H1 (cell line): ENCODE data around the gene CLDN7. TPM values are rescaled to one million over a fixed set of nuclear protein-coding genes. Genes with fewer than 3 reads are reported as not detected.
A peak's percentile ranks its signal among the peaks of the same experiment; 100 is the strongest.

Source experiments
- CHD2 ChIP-seq: IDR thresholded peaks from 2 replicates; pipeline ENCODE4 v1.6.1; 2012; ENCODE audit warnings: low read length, improper control_type of control experiment
- CTCF ChIP-seq, 3 experiments: IDR thresholded peaks; 1 replicate in 2 of 3; 2 replicates in 1 of 3; pipeline versions ENCODE4 v1.5.1 to v1.6.1; 2011; ENCODE audit warnings: low read length in 3 of 3, mild to moderate bottlenecking in 3 of 3, inconsistent platforms in 2 of 3, low read depth in 1 of 3, moderate library complexity in 1 of 3; ENCODE audit not compliant: insufficient read depth in 1 of 3; ENCODE audit errors: control extremely low read depth in 1 of 3
- POLR2AphosphoS5 ChIP-seq: IDR thresholded peaks from 2 replicates; pipeline ENCODE4 v1.6.1; 2011; ENCODE audit warnings: low read depth, low read length
- POU5F1 ChIP-seq: IDR thresholded peaks from 2 replicates; pipeline ENCODE4 v1.6.1; 2011; ENCODE audit warnings: low read depth, mild to moderate bottlenecking, low read length, moderate library complexity
- SUZ12 ChIP-seq: fragments of 200-600 bp; sonication (generic); IDR thresholded peaks from 2 replicates; pipeline ENCODE4 v1.6.1; 2012; ENCODE audit warnings: mild to moderate bottlenecking, inconsistent platforms, low read length, moderate library complexity, mixed read lengths
- polyA plus RNA-seq, 7 experiments: library from polyadenylated mRNA; depleted of rRNA in 3 of 7; stranded (reverse) in 5 of 7; unstranded in 2 of 7; fragments of >200 nt in 5 of 7; fragments of 200-250 nt in 2 of 7; gene quantifications; 1 replicate in 5 of 7; 2 replicates in 1 of 7; 4 replicates in 1 of 7; pipeline versions ENCODE4 v1.2.1 to v1.2.3, GENCODE V29; 2011 to 2013; ENCODE audit warnings: missing spikeins in 2 of 7, mixed read lengths in 2 of 7
- total RNA-seq: library from RNA; stranded (reverse); fragmentation: NEBNext Ultra II Directional; extraction: Animal tissue kit (Norgen Biotek cat#: 25700); gene quantifications from 2 replicates; pipeline ENCODE4 v1.2.1, GENCODE V29; 2021
- TF ChIP-seq, protein P1 (sequence below): IDR thresholded peaks from 2 replicates; pipeline ENCODE4 v1.6.1; 2012; ENCODE audit warnings: low read length, inconsistent platforms

Gene CLDN7
- total and polyA plus RNA-seq, 2 of the 8 experiments (the other 6 are each of a cell fraction or from before 2014, with no cell fraction given) = 118 to 119 TPM

DNA sequence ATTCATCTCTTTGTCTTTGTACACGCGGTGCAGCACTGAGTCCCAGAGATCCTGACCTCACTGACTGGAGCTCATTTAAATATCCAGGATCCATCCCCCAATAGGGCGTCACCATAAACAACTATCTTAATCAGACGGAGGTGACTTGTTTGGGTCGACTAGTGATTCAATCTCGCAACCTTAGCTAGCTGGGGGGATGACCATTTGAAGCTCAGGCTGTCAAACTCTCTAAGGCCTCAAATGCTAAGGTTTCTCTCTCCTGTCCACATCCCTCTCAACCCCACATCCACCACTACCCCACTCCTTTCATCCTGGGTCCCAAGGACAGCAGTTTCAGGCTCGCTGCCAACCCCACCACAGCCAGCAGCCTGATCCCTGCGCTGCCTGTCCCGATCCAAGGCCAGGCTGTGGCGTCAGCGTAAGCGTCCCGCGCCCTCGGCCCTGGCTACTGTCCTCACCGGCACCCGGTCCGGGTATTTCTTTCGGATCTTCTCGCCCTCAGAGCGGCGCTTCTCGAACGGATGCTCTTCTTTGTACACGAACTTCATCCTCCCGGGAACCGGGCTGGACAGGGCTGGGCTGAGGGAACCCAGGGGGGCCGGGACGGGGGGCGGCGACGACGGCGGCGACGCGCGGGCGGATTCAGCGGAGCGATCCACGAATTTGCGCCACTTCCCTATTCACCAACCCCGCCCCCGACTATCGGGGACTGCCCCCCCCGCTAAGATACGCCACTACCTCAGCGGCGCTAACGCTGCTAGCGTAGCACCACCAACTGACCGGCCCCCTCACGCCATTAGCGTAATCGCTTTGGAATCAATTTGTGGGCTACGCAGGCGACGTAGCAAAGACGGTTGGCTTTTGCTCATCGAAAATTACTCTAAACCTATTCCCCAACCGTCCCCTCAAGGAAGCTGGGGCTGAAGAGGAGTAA lies 20.2 kb downstream of the CLDN7 start, which contains the start of gene GABARAP (continued):
- TF ChIP-seq, protein P1, sequence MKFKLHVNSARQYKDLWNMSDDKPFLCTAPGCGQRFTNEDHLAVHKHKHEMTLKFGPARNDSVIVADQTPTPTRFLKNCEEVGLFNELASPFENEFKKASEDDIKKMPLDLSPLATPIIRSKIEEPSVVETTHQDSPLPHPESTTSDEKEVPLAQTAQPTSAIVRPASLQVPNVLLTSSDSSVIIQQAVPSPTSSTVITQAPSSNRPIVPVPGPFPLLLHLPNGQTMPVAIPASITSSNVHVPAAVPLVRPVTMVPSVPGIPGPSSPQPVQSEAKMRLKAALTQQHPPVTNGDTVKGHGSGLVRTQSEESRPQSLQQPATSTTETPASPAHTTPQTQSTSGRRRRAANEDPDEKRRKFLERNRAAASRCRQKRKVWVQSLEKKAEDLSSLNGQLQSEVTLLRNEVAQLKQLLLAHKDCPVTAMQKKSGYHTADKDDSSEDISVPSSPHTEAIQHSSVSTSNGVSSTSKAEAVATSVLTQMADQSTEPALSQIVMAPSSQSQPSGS = no peak
- TF ChIP-seq CHD2 (peak; percentile 79), POU5F1 (no peak), SUZ12 (no peak), POLR2AphosphoS5 (peak; percentile 11), CTCF (IDR thresholded peaks at IDR 0.05; ENCODE audit: control extremely low read depth in 1 of 3, insufficient read depth in 1 of 3, low read depth in 1 of 3, low read length in 3 of 3) (no peak)
